Hepatocyte (in vitro differentiated cells): ENCODE results near the gene UBL4A. TPM values are rescaled to one million over a fixed set of nuclear protein-coding genes. Genes with fewer than 3 reads are reported as not detected.

ENCODE experiments used
- DNase-seq: peaks from one replicate; pipeline ENCODE4 v3.0.0-alpha.2; 2016; ENCODE audit warnings: low spot score
- H2AFZ ChIP-seq: fragments of 200-600 bp; sonication (generic); 2 replicates; pipeline ENCODE4 v1.6.0; 2016; ENCODE audit warnings: antibody characterized with exemption, mild to moderate bottlenecking
- H3K27ac ChIP-seq: fragments of 200-600 bp; sonication (generic); 2 replicates; pipeline ENCODE4 v1.5.1; 2016; ENCODE audit warnings: mild to moderate bottlenecking
- H3K27me3 ChIP-seq: fragments of 200-600 bp; sonication (generic); 2 replicates; pipeline ENCODE4 v1.6.1; 2016
- H3K36me3 ChIP-seq: fragments of 200-600 bp; sonication (generic); replicated peaks from 2 replicates; pipeline ENCODE4 v1.5.1; 2016; ENCODE audit warnings: low read depth; ENCODE audit not compliant: insufficient read depth
- H3K4me1 ChIP-seq: fragments of 200-600 bp; sonication (generic); 2 replicates; pipeline ENCODE4 v1.5.1; 2016; ENCODE audit warnings: mild to moderate bottlenecking, moderate library complexity; ENCODE audit not compliant: insufficient read depth
- H3K4me2 ChIP-seq: fragments of 200-600 bp; sonication (generic); 2 replicates; pipeline ENCODE4 v1.6.0; 2016
- H3K4me3 ChIP-seq: fragments of 200-600 bp; sonication (generic); 2 replicates; pipeline ENCODE4 v1.5.1; 2016; ENCODE audit warnings: mild to moderate bottlenecking
- H3K79me2 ChIP-seq: fragments of 200-600 bp; sonication (generic); 2 replicates; pipeline ENCODE4 v1.6.0; 2017; ENCODE audit warnings: mild to moderate bottlenecking
- H3K9me2 ChIP-seq: fragments of 200-600 bp; sonication (generic); replicated peaks from 2 replicates; pipeline ENCODE4 v1.6.0; 2017; ENCODE audit warnings: mild to moderate bottlenecking; ENCODE audit not compliant: insufficient read depth
- H3K9me3 ChIP-seq: fragments of 200-600 bp; sonication (generic); 2 replicates; pipeline ENCODE4 v1.5.1; 2016; ENCODE audit warnings: low read depth, mild to moderate bottlenecking
- H4K20me1 ChIP-seq: fragments of 200-600 bp; sonication (generic); 2 replicates; pipeline ENCODE4 v1.6.0; 2016; ENCODE audit warnings: mild to moderate bottlenecking; ENCODE audit not compliant: insufficient read depth, poor library complexity, severe bottlenecking
- EZH2 ChIP-seq: fragments of 200-600 bp; sonication (generic); IDR thresholded peaks from 2 replicates; pipeline ENCODE4 v1.6.1; 2016; ENCODE audit warnings: antibody characterized with exemption, mild to moderate bottlenecking, borderline replicate concordance
- EZH2phosphoT487 ChIP-seq: fragments of 200-600 bp; sonication (generic); IDR thresholded peaks from one replicate; pipeline ENCODE4 v1.6.1; 2018; ENCODE audit warnings: antibody characterized with exemption, mild to moderate bottlenecking, low read depth, moderate library complexity; ENCODE audit not compliant: unreplicated experiment, severe bottlenecking
- WGBS: methylation state at CpG from one replicate; pipeline ENCODE4 v1.1.6; 2016; ENCODE audit warnings: low lambda C conversion rate; ENCODE audit errors: missing lambda C conversion rate; 5-methylcytosine and 5-hydroxymethylcytosine counted together
- polyA plus RNA-seq: library from polyadenylated mRNA; unstranded; fragments of >200 nt; fragmentation: Nextera tagmentation; extraction: Ambion mirVana; gene quantifications from 2 replicates; pipeline ENCODE4 v1.2.1, GENCODE V29; 2016
- total RNA-seq: library from RNA; depleted of rRNA; stranded (reverse); fragments of >200 nt; gene quantifications from 2 replicates; pipeline ENCODE4 v1.2.3, GENCODE V29; 2014
- TF ChIP-seq, protein P1 (sequence below): fragments of 200-600 bp; sonication (generic); IDR thresholded peaks from 2 replicates; pipeline ENCODE4 v1.5.1; 2016; ENCODE audit warnings: antibody characterized with exemption, mild to moderate bottlenecking; ENCODE audit not compliant: poor library complexity

The UBL4A gene
- total and polyA plus RNA-seq, 2 experiments from 2014 or later = 25.0 to 34.0 TPM

- WGBS = 69% methylated on average over 7 of the region's 7 CpGs
- Histone ChIP-seq H3K4me3 (no peak overlapping the region), H3K4me2 (no peak overlapping the region), H3K27ac (no peak overlapping the region), H3K9me2 (no peaks in the 10 kb centered on the region), H3K4me1 (no peaks in the 10 kb centered on the region), H3K36me3 (no peaks in the 10 kb centered on the region), H3K9me3 (no peaks in the 10 kb centered on the region), H2AFZ (no peak overlapping the region), H4K20me1 (no peaks in the 10 kb centered on the region), H3K27me3 (no peaks in the 10 kb centered on the region), H3K79me2 (no peaks in the 10 kb centered on the region)
- no peak for DNase-seq
- TF ChIP-seq, protein P1, sequence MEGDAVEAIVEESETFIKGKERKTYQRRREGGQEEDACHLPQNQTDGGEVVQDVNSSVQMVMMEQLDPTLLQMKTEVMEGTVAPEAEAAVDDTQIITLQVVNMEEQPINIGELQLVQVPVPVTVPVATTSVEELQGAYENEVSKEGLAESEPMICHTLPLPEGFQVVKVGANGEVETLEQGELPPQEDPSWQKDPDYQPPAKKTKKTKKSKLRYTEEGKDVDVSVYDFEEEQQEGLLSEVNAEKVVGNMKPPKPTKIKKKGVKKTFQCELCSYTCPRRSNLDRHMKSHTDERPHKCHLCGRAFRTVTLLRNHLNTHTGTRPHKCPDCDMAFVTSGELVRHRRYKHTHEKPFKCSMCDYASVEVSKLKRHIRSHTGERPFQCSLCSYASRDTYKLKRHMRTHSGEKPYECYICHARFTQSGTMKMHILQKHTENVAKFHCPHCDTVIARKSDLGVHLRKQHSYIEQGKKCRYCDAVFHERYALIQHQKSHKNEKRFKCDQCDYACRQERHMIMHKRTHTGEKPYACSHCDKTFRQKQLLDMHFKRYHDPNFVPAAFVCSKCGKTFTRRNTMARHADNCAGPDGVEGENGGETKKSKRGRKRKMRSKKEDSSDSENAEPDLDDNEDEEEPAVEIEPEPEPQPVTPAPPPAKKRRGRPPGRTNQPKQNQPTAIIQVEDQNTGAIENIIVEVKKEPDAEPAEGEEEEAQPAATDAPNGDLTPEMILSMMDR = no peak
- TF ChIP-seq EZH2 = no peak
- TF ChIP-seq EZH2phosphoT487 = no peak
These were observed 12.7 kb downstream of the UBL4A start for GRCh38 chrX:154473683-154474082.

DNA sequence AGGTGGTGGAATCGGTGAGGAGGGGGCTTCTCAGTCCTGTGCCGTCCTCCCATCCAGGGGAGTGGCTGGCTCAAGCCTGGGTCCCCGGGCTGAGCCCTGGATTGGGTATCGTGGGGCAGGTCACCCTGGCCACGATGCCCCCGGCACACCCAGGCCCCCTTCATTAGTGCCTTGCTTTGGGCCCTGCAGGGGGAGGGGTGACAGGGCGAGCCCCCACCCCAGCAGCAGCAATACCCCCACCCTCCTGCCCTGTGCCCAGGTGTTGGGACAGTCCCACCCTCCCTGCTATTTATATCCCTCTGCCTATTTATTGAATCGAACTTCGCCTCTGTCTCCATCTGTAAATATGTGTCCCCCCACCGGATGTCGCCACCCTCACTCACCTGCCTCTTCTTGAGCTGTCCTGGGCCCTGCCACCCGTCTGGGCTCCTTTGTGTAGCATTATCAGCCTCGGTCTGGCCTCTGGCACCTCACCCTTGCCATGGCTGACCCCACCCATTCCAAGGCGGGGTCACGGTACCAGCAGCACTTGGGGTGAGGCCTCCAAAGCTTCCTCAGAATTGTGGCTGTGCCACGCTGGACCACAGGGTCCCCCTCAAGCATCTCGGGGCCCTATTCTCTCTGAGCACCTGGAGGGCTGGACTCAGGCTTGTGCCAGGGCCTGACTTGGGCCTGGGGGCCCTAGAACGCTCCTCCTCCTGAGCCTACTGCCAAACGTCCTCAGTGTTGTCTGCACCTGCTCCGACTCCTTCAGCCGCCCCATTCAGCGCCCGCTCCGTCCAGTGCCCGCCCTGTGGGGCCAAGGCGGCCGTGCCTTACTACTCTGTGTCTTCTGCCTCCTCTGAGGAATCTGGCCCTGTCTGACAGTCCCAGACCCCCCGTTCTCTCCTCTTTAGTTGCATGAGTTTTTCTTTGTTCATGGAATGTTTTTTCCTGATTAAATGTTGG, 13.5 kb downstream of the UBL4A start:
- Histone ChIP-seq H3K9me3 (no peaks in the 10 kb centered on the region), H3K27me3 (no peaks in the 10 kb centered on the region), H4K20me1 (no peaks in the 10 kb centered on the region), H3K9me2 (no peaks in the 10 kb centered on the region), H2AFZ (no peak overlapping the region), H3K4me1 (no peaks in the 10 kb centered on the region), H3K27ac (no peak overlapping the region), H3K79me2 (no peaks in the 10 kb centered on the region), H3K36me3 (no peaks in the 10 kb centered on the region), H3K4me3 (no peak overlapping the region), H3K4me2 (no peak overlapping the region)
- 84% methylated on average over 28 of the region's 28 CpGs for WGBS
- no peak for DNase-seq
- TF ChIP-seq, protein P1 = no peak
- TF ChIP-seq EZH2phosphoT487 = no peak
- no peak for TF ChIP-seq EZH2

DNA sequence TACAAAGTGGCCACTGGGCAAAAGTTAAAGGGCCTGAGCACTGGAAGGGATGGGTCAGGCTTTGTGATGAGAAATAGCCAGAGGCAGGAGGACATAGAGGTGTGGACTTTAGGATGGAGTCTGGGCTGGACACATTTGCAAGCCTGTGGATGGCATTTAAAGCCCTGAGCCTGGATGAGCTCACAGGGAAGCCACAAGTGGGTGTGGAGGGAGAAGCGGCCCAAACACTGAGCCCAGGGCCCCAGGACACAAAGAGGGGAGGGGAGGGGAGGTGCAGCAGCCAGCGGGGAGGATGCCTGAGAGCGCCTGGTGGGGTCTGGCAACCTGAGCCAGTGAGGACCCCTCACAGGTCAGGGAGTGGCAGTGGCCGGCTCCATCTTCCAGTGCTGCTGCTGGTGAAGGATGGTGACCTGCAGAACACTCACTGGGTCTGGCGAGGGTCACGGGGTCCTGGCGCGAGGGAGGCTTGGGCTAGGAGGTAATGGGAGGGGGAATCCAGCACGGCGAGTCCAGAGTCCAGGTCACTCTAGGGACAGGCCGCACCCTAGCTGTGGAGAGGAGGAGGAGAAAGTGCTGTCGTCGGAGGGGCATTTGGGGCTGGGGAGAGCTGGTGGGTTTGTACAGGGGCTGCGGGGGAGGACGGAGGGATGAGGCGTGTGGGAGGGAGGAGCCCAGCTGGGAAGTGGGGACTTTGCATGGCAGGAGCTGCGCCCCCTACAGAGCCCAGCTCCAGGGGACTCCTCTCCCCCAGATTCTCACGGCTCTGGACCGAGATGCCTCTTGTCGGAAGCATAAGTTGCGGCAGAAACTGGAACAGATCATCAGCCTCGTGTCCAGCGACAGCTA, 14.4 kb downstream of the UBL4A start:
- H3K36me3 ChIP-seq = no peaks in the 10 kb centered on the region
- WGBS = 82% methylated on average over 22 of the region's 23 CpGs
- H4K20me1 ChIP-seq = no peaks in the 10 kb centered on the region
- H3K9me3 ChIP-seq = no peaks in the 10 kb centered on the region
- H3K9me2 ChIP-seq = no peaks in the 10 kb centered on the region
- H3K27me3 ChIP-seq = no peaks in the 10 kb centered on the region
- no peaks in the 10 kb centered on the region for H3K79me2 ChIP-seq
- DNase-seq = no peak
- no peak overlapping the region for H2AFZ ChIP-seq
- TF ChIP-seq EZH2phosphoT487 = no peak
- no peak overlapping the region for H3K27ac ChIP-seq
- H3K4me1 ChIP-seq = no peaks in the 10 kb centered on the region
- H3K4me3 ChIP-seq = no peak overlapping the region
- no peak overlapping the region for H3K4me2 ChIP-seq
